Neutrophil (primary cell): ENCODE measurements around the gene SRA1.
"Not testable (repeated sequence)": the region's sequence is repeated elsewhere in the genome, so short reads cannot be mapped to it uniquely, and the experiment has no call there.

ENCODE experiments used
- H3K27ac ChIP-seq: fragments of 200-600 bp; sonication (generic); 2 replicates; pipeline ENCODE4 v1.5.1; 2016; ENCODE audit warnings: mild to moderate bottlenecking, moderate library complexity
- H3K27me3 ChIP-seq: fragments of 200-600 bp; sonication (generic); 2 replicates; pipeline ENCODE4 v1.6.0; 2016; ENCODE audit warnings: mild to moderate bottlenecking
- H3K36me3 ChIP-seq: fragments of 200-600 bp; sonication (generic); 2 replicates; pipeline ENCODE4 v1.5.1; 2017
- H3K4me1 ChIP-seq, 2 experiments: fragments of 200-600 bp in 1 of 2; sonication (generic) in 1 of 2; 1 replicate in 1 of 2; 2 replicates in 1 of 2; pipeline versions ENCODE4 v1.5.1 to v1.6.1; 2013 to 2016; ENCODE audit warnings: low read depth in 1 of 2, low read length in 1 of 2, mild to moderate bottlenecking in 1 of 2, moderate library complexity in 1 of 2; ENCODE audit not compliant: control insufficient read depth in 1 of 2, insufficient read depth in 1 of 2
- H3K4me3 ChIP-seq, 2 experiments: fragments of 200-600 bp in 1 of 2; sonication (generic) in 1 of 2; 1 replicate in 1 of 2; 2 replicates in 1 of 2; pipeline ENCODE4 v1.5.1; 2013 to 2016; ENCODE audit warnings: low read depth in 1 of 2, low read length in 1 of 2, mild to moderate bottlenecking in 1 of 2, moderate library complexity in 1 of 2
- H3K9me3 ChIP-seq: fragments of 200-600 bp; sonication (generic); 2 replicates; pipeline ENCODE4 v1.5.1; 2016
- TF ChIP-seq, protein P1 (sequence below): fragments of 200-600 bp; sonication (generic); IDR thresholded peaks from 2 replicates; pipeline ENCODE4 v1.5.1; 2016; ENCODE audit warnings: antibody characterized with exemption

Gene SRA1

DNA sequence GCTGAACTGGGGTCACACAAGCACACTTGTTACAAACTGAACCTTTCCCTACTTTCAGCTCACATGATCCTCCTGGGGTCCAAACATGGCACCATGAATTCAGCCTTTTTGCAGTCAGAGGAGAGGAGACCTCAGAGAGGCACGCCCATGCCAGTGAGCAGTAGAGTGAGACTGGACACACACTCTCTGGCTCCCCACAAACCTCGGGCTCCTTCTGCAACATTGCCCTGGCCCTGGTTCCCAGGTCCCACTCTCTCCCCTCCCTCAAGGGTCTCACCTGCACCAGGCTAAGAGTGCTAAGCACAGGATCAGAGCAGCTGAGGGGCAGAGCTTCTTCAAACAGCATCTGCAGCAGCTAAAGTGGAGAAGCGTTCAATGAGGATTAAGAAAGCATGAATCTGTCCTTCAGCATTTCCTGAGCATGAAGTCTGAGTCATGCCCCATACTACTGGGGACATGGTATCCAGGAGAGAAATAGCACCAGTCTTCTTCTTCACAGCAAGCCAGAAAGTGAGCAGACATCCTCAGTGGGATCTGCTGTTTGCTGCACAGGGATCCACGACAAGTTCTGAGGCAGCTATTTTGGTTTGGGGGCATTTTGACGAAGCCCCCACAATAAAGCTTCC is 34.6 kb upstream of the SRA1 start:
- Histone ChIP-seq H3K27me3 (no peaks in the 10 kb centered on the region), H3K4me3 (peak overlapping the region; percentile 59 to 66), H3K27ac (peak overlapping the region; percentile 95), H3K36me3 (no peaks in the 10 kb centered on the region), H3K4me1 (peaks cover 89 to 91% of the 10 kb centered on the region in 2 experiments), H3K9me3 (no peaks in the 10 kb centered on the region)
- TF ChIP-seq, protein P1, sequence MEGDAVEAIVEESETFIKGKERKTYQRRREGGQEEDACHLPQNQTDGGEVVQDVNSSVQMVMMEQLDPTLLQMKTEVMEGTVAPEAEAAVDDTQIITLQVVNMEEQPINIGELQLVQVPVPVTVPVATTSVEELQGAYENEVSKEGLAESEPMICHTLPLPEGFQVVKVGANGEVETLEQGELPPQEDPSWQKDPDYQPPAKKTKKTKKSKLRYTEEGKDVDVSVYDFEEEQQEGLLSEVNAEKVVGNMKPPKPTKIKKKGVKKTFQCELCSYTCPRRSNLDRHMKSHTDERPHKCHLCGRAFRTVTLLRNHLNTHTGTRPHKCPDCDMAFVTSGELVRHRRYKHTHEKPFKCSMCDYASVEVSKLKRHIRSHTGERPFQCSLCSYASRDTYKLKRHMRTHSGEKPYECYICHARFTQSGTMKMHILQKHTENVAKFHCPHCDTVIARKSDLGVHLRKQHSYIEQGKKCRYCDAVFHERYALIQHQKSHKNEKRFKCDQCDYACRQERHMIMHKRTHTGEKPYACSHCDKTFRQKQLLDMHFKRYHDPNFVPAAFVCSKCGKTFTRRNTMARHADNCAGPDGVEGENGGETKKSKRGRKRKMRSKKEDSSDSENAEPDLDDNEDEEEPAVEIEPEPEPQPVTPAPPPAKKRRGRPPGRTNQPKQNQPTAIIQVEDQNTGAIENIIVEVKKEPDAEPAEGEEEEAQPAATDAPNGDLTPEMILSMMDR, result no peak

DNA sequence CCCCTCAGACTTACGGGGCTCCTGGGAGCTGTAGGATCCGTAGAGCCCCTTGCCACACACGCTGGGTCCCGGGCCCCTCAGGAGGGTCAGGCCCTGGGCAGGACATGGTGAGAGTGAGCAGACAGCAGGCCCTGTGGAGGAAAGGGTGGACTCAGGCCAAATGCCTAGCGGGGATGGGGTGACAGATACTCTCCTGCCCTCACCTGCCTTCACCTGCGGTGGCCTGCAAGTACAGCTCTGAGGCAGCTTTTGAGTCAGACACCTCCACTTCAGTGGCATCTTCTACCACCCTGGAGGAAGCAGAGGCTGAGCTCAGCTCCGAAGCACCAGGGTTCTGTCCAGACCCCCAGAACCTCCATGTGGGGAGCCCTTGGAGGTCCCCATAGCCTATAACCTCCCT is 33.6 kb upstream of the SRA1 start:
- Histone ChIP-seq H3K27me3 (no peaks in the 10 kb centered on the region), H3K4me1 (peaks cover 79 to 81% of the 10 kb centered on the region in 2 experiments), H3K27ac (peak overlapping the region; percentile 95), H3K9me3 (no peaks in the 10 kb centered on the region), H3K4me3 (peak overlapping the region; percentile 59 to 66), H3K36me3 (no peaks in the 10 kb centered on the region)
- TF ChIP-seq, protein P1, result no peak

DNA sequence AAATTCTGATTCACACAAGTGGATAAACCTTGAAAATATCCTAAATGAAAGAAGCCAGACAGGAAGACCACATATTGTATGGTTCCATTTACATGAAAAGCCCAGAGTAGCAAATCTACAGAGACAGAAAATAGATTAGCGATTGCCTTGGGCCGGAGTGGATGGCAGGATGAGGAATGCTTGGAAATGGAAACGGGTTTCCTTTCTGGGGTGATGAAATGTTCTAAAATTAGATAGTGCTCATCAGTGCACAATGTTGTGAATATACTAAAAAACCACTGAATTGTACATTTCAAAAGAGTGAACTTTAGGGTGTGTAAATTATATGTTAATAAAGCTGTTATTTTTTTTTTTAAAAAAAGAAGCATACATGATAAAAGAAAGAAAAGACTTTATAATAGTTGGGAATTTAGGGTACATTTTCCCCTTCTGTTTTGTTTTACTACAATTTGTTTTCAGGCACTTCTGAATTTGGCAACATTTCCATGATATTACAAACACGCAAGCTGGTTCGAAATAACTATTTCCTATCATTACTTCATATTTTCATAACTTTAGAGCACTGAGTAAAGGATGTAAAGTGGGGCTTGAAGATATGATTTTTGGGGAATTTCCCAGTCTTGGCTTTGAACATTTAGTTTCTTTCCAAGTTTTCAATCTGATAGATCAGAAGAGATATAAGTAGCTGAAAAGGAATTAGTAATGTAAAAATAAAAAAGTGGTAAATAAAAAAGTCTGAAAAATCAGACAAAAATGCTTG is 31.2 kb upstream of the SRA1 start:
- TF ChIP-seq, protein P1, result no peak
- Histone ChIP-seq H3K4me1 (peaks cover 56 to 58% of the 10 kb centered on the region in 2 experiments), H3K4me3 (peak overlapping the region; percentile 31 to 42), H3K27me3 (no peaks in the 10 kb centered on the region), H3K36me3 (no peaks in the 10 kb centered on the region), H3K9me3 (no peaks in the 10 kb centered on the region), H3K27ac (peak overlapping the region; percentile 95)

DNA sequence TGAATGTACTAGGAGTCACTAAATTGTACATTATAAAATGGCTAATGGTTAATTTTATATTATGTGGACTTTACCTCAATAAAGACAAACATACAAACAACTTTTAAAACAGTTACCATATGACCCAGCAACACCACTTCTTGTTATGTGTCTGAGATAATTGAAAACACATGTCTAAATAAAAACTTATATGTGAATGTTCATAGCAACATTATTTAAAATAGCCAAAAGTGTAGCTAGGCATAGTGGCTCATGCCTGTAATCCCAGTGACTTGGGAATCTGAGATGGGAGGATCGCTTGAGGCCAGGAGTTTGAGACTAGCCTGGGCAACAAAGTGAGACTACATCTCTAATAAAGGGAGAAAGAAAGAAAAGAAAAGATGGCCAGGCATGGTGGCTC is 30.2 kb upstream of the SRA1 start:
- TF ChIP-seq, protein P1, result no peak
- Histone ChIP-seq H3K27ac (peak overlapping the region; percentile 28), H3K4me1 (peaks cover 51 to 53% of the 10 kb centered on the region in 2 experiments), H3K36me3 (no peaks in the 10 kb centered on the region), H3K9me3 (no peaks in the 10 kb centered on the region), H3K4me3 (no peak overlapping the region), H3K27me3 (no peaks in the 10 kb centered on the region)

DNA sequence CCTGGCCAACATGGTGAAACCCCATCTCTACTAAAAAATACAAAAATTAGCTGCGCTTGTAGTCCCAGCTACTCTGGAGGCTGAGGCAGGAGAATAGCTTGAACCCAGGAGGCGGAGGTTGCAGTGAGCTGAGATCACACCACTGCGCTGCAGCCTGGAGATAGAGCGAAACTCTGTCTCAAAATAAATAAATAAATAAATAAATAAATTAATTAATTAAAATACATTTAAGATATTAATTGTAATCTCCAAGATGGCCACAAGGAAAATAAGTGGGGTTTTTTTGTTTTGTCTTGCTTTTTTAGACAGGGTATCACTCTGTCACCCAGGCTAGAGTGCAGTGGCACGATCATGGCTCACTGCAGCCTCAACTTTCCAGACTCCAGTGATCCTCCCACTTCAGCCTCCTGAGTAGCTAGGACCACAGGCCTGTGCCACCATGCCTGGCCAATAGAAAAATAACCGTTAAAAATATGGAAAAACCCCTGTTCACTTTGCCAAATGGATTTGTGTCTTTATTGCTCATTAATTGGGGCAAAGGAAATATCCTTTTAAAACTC is 22.0 kb upstream of the SRA1 start:
- not testable (repeated sequence) for H3K4me3 ChIP-seq, H3K9me3 ChIP-seq, H3K27ac ChIP-seq, H3K36me3 ChIP-seq, H3K27me3 ChIP-seq
- peaks cover 25 to 26% of the 10 kb centered on the region in 2 experiments for H3K4me1 ChIP-seq

DNA sequence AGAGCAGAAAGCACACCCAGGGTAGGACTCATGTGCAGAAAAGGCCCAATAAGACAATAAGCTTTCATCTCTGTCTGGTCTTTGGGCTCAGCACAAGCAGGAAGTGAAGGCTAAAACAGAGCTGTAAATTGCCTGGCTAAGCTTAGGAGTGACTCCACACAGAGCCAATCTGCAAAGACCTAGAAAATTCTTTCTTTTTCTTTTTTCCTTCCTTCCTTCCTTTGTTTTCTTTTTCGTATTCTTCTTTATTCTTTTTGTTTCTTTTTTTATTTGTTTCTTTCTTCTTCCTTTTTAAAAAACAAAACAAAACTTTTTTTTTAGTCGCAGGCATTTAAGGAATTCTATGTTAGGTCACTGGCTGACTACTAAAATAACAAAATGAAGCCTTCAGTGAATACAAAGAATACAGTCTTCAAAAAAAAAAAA is 19.5 kb upstream of the SRA1 start:
- Histone ChIP-seq H3K27ac (peak overlapping the region; percentile 78), H3K4me1 (peaks cover 25 to 26% of the 10 kb centered on the region in 2 experiments), H3K36me3 (no peaks in the 10 kb centered on the region), H3K9me3 (no peaks in the 10 kb centered on the region), H3K4me3 (no peak overlapping the region), H3K27me3 (no peaks in the 10 kb centered on the region)
- TF ChIP-seq, protein P1, result no peak
